HEK293T (cell line): ENCODE measurements around the gene PRKD2.

Source experiments
- BHLHE40 ChIP-seq: fragments of 450-650 bp; IDR thresholded peaks from 2 replicates; pipeline ENCODE4 v1.6.1; 2016; ENCODE audit warnings: mild to moderate bottlenecking, moderate library complexity, borderline replicate concordance
- PKNOX1 ChIP-seq: fragments of 450-650 bp; IDR thresholded peaks from 2 replicates; pipeline ENCODE4 v1.6.1; 2016

DNA sequence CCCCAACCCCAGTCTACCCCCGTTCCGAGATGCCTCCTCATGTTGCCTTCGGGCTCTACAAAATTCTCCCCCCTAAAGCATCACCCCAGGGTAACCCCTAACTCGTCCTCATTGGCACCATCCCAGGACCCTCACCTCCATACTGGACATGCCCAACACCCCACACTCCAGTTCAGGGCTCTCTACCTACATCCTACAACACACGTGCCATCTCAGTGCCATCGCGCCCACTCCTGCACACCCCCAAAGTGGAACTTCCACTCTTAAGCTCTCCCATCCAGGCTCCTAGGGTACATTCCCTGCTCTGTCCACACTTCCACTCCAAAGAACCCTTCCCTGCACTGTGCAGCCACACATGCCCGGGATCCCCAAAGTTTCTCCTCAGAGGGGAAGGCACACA is 28.1 kb upstream of the PRKD2 start:
- no peak for TF ChIP-seq BHLHE40
- TF ChIP-seq PKNOX1, result no peak
